Panc1 (cell line): ENCODE results near the gene COL5A1. TPM values are rescaled to one million over a fixed set of nuclear protein-coding genes. Genes with fewer than 3 reads are reported as not detected.

Experiments
- ATAC-seq: fragments of 200-7000 bp; cut with Tn5 transposase; 2 replicates; pipeline ENCODE4 v1.9.1; 2020; ENCODE audit warnings: mild to moderate bottlenecking, moderate library complexity
- BruUV-seq: library from RNA; stranded (reverse); fragments of 400-500 nt; replicated peaks from 2 replicates; lab custom pipeline; 2021; lab: Mats Ljungman, UMichigan
- CTCF ChIA-PET: fragments of 300-600 bp; sonication (Branson Sonifier 250); formaldehyde crosslinking; loops from one replicate; lab custom pipeline; 2022; ENCODE audit warnings: antibody characterized with exemption; lab: Charles Lee
- POLR2A ChIA-PET: fragments of 300-600 bp; sonication (Branson Sonifier 250); formaldehyde crosslinking; loops from one replicate; lab custom pipeline; 2022; ENCODE audit warnings: antibody characterized with exemption; lab: Charles Lee
- DNase-seq: peaks from one replicate; pipeline ENCODE4 v3.0.0-alpha.2; 2010; ENCODE audit warnings: low read depth, low spot score
- H3K27ac ChIP-seq: 2 replicates; pipeline ENCODE4 v1.5.1; 2011; ENCODE audit warnings: mild to moderate bottlenecking, low read length, inconsistent platforms
- H3K27me3 ChIP-seq: fragments of 200-500 bp; sonication (Bioruptor generic); 2 replicates; pipeline ENCODE4 v1.6.0; 2014; ENCODE audit warnings: low read length, inconsistent platforms; ENCODE audit not compliant: control insufficient read depth, insufficient read depth
- H3K36me3 ChIP-seq: fragments of 200-500 bp; sonication (Bioruptor generic); 2 replicates; pipeline ENCODE4 v1.5.1; 2014; ENCODE audit warnings: inconsistent platforms, mild to moderate bottlenecking, low read length, moderate library complexity; ENCODE audit not compliant: control insufficient read depth, insufficient read depth
- H3K4me1 ChIP-seq: 2 replicates; pipeline ENCODE4 v1.5.1; 2011; ENCODE audit warnings: inconsistent platforms, mild to moderate bottlenecking, low read length, moderate library complexity; ENCODE audit not compliant: control insufficient read depth, insufficient read depth
- H3K4me3 ChIP-seq, 2 experiments: 2 replicates each; pipeline ENCODE4 v1.5.1; 2011 to 2012; ENCODE audit warnings: low read depth in 2 of 2, low read length in 2 of 2, mild to moderate bottlenecking in 2 of 2, inconsistent platforms in 1 of 2, moderate library complexity in 1 of 2
- H3K9me3 ChIP-seq: fragments of 200-500 bp; sonication (Bioruptor generic); 2 replicates; pipeline ENCODE4 v1.5.1; 2014; ENCODE audit warnings: low read depth, mild to moderate bottlenecking, inconsistent platforms, low read length, moderate library complexity; ENCODE audit not compliant: control insufficient read depth, insufficient read depth
- CTCF ChIP-seq: fragments of 450-650 bp; IDR thresholded peaks from 2 replicates; pipeline ENCODE4 v1.5.1; 2017; ENCODE audit warnings: mild to moderate bottlenecking
- POLR2AphosphoS5 ChIP-seq: IDR thresholded peaks from 2 replicates; pipeline ENCODE4 v1.6.1; 2012; ENCODE audit warnings: mild to moderate bottlenecking, low read depth, low read length, moderate library complexity
- REST ChIP-seq, 2 experiments: IDR thresholded peaks; 2 replicates each; pipeline ENCODE4 v1.6.1; 2011 to 2012; ENCODE audit warnings: low read depth in 2 of 2, control low read depth in 1 of 2, low read length in 1 of 2, mild to moderate bottlenecking in 1 of 2, moderate library complexity in 1 of 2; ENCODE audit not compliant: insufficient read depth in 1 of 2
- SIN3A ChIP-seq: IDR thresholded peaks from 2 replicates; pipeline ENCODE4 v1.6.1; 2012; ENCODE audit warnings: low read depth, mild to moderate bottlenecking, low read length, moderate library complexity, borderline replicate concordance; ENCODE audit not compliant: insufficient read depth
- TCF7L2 ChIP-seq: IDR thresholded peaks from 2 replicates; pipeline ENCODE4 v1.6.1; 2011; ENCODE audit warnings: mild to moderate bottlenecking, low read depth, low read length, inconsistent platforms
- in situ Hi-C: cut with HindIII; loops from 2 replicates; pipeline ENCODE4 v1.10.0; 2016; ENCODE audit warnings: low sequenced_read_pairs, low pct_unique_long_range_greater_than_20kb
- intact Hi-C: fragments of 100-400 bp; cut with micrococcal nuclease; formaldehyde crosslinking; loops from one replicate; pipeline ENCODE4 v1.10.0; 2022; ENCODE audit not compliant: unreplicated experiment
- total RNA-seq: library from RNA; stranded (reverse); gene quantifications from one replicate; pipeline ENCODE4 v1.2.1, GENCODE V29; 2021; ENCODE audit not compliant: unreplicated experiment

The COL5A1 gene
- total RNA-seq, 1 experiment from 2014 or later: 5.7 TPM

- H3K4me3 ChIP-seq: no peak overlapping the region
- no peak for TF ChIP-seq CTCF
- TF ChIP-seq SIN3A: no peak
- TF ChIP-seq TCF7L2: no peak
- no peak for TF ChIP-seq POLR2AphosphoS5
- no peak for TF ChIP-seq REST (IDR thresholded peaks at IDR 0.05; ENCODE audit: insufficient read depth in 1 of 2, low read depth in 2 of 2, low read length in 1 of 2)
- POLR2A ChIA-PET: no interaction called here
- intact Hi-C loops (no loop called here), in situ Hi-C loops (no loop called here)
- BruUV-seq: no TSS peak
- no peak for DNase-seq
- no peaks in the 10 kb centered on the region for H3K9me3 ChIP-seq
- no peaks in the 10 kb centered on the region for H3K27me3 ChIP-seq
- H3K4me1 ChIP-seq: peaks cover 2% of the 10 kb centered on the region
- no peak for ATAC-seq
- no peaks in the 10 kb centered on the region for H3K36me3 ChIP-seq
- no peak overlapping the region for H3K27ac ChIP-seq
- CTCF ChIA-PET: interaction anchor here (0.6 kb wide), 1 partner anchor 17 kb away, joined by 4 read pairs; no protein-coding TSS in a partner anchor
These were observed 29.9 kb downstream of the COL5A1 start for GRCh38 chr9:134671341-134672113.

- BruUV-seq: no TSS peak
- intact Hi-C loops (no loop called here), in situ Hi-C loops (no loop called here)
- H3K36me3 ChIP-seq: no peaks in the 10 kb centered on the region
- H3K9me3 ChIP-seq: no peaks in the 10 kb centered on the region
- no peaks in the 10 kb centered on the region for H3K27me3 ChIP-seq
- ChIA-PET POLR2A (no interaction called here), CTCF (no interaction called here)
- DNase-seq: no peak
- H3K4me3 ChIP-seq: no peak overlapping the region
- no peak for ATAC-seq
- no peaks in the 10 kb centered on the region for H3K4me1 ChIP-seq
- TF ChIP-seq CTCF (no peak), POLR2AphosphoS5 (no peak), TCF7L2 (no peak)
- H3K27ac ChIP-seq: no peak overlapping the region
These were observed 34.8 kb downstream of the COL5A1 start for GRCh38 chr9:134676361-134676760.
